ENCODE data around the gene STXBP5L. TPM values are rescaled to one million over a fixed set of nuclear protein-coding genes. Genes with fewer than 3 reads are reported as not detected.
"Not testable (repeated sequence)": the region's sequence is repeated elsewhere in the genome, so short reads cannot be mapped to it uniquely, and the experiment has no call there.

Gene STXBP5L
- total and polyA plus RNA-seq, 2 donors = 0.02 to 0.33 TPM

- 83% methylated on average over 7 of the region's 7 CpGs for WGBS
- Histone ChIP-seq H3K4me3 (ENCODE audit: low read length in 2 of 2) (no peak overlapping the region), H3K9me3 (ENCODE audit: control insufficient read depth in 2 of 2, insufficient read depth in 1 of 2, low read length in 1 of 2) (peaks cover 0 to 6% of the 10 kb centered on the region in 2 donors), H3K27me3 (ENCODE audit: control insufficient read depth in 2 of 2, insufficient read depth in 1 of 2, low read length in 1 of 2) (no peaks in the 10 kb centered on the region), H3K36me3 (ENCODE audit: control insufficient read depth in 2 of 2, insufficient read depth in 2 of 2, low read length in 1 of 2) (no peaks in the 10 kb centered on the region), H3K4me1 (ENCODE audit: control insufficient read depth in 2 of 2, insufficient read depth in 2 of 2, low read length in 2 of 2) (no peaks in the 10 kb centered on the region), H3K27ac (ENCODE audit: low read depth in 1 of 2, low read length in 1 of 2) (no peak overlapping the region)
- DNase-seq (ENCODE audit: low read depth in 6 of 9, low spot score in 9 of 9) = no peak
These were observed 257.4 kb downstream of the STXBP5L start for GRCh38 chr3:121165397-121165837.

GRCh38 chr3:121167374-121168139, 259.6 kb downstream of the STXBP5L start:
- peaks cover 0 to 6% of the 10 kb centered on the region in 2 donors for H3K9me3 ChIP-seq (ENCODE audit: control insufficient read depth in 2 of 2, insufficient read depth in 1 of 2, low read length in 1 of 2)
- H3K36me3 ChIP-seq (ENCODE audit: control insufficient read depth in 2 of 2, insufficient read depth in 2 of 2, low read length in 1 of 2) = no peaks in the 10 kb centered on the region
- no peak overlapping the region for H3K4me3 ChIP-seq (ENCODE audit: low read length in 2 of 2)
- no peak overlapping the region for H3K27ac ChIP-seq (ENCODE audit: low read depth in 1 of 2, low read length in 1 of 2)
- WGBS = 82% methylated on average over 4 of the region's 4 CpGs
- H3K4me1 ChIP-seq (ENCODE audit: control insufficient read depth in 2 of 2, insufficient read depth in 2 of 2, low read length in 2 of 2) = no peaks in the 10 kb centered on the region
- no peaks in the 10 kb centered on the region for H3K27me3 ChIP-seq (ENCODE audit: control insufficient read depth in 2 of 2, insufficient read depth in 1 of 2, low read length in 1 of 2)
- DNase-seq (ENCODE audit: low read depth in 6 of 9, low spot score in 9 of 9) = no peak

DNA sequence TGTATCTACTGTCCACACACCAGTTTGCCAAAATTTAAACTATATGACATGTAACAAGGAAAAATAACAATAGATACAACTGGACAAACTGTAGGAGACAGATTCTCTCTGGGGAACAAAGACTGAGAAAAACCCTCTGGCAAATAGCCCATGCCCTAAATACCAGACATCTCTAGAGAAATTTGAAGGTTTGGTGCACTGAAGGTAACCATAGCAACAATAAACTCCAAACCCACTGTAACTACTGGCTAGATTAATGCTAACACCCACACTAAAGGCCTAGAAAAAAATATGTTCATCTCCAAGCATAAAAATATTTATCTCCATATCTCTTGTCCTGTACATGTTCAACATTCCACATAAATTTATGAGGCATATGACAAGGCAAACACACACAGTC, 267.1 kb downstream of the STXBP5L start:
- Histone ChIP-seq H3K4me3 (ENCODE audit: low read length in 2 of 2) (no peak overlapping the region), H3K9me3 (ENCODE audit: control insufficient read depth in 2 of 2, insufficient read depth in 1 of 2, low read length in 1 of 2) (peaks cover 0 to 5% of the 10 kb centered on the region in 2 donors), H3K27ac (ENCODE audit: low read depth in 1 of 2, low read length in 1 of 2) (no peak overlapping the region), H3K27me3 (ENCODE audit: control insufficient read depth in 2 of 2, insufficient read depth in 1 of 2, low read length in 1 of 2) (no peaks in the 10 kb centered on the region), H3K4me1 (ENCODE audit: control insufficient read depth in 2 of 2, insufficient read depth in 2 of 2, low read length in 2 of 2) (no peaks in the 10 kb centered on the region), H3K36me3 (ENCODE audit: control insufficient read depth in 2 of 2, insufficient read depth in 2 of 2, low read length in 1 of 2) (no peaks in the 10 kb centered on the region)
- no peak for DNase-seq (ENCODE audit: low read depth in 6 of 9, low spot score in 9 of 9)

GRCh38 chr3:121190626-121191025, 282.6 kb downstream of the STXBP5L start:
- H3K4me3 ChIP-seq (ENCODE audit: low read length in 2 of 2); H3K4me1 ChIP-seq (ENCODE audit: control insufficient read depth in 2 of 2, insufficient read depth in 2 of 2, low read length in 2 of 2); H3K27ac ChIP-seq (ENCODE audit: low read depth in 1 of 2, low read length in 1 of 2); H3K9me3 ChIP-seq (ENCODE audit: control insufficient read depth in 2 of 2, insufficient read depth in 1 of 2, low read length in 1 of 2); DNase-seq (ENCODE audit: low read depth in 6 of 9, low spot score in 9 of 9); H3K36me3 ChIP-seq (ENCODE audit: control insufficient read depth in 2 of 2, insufficient read depth in 2 of 2, low read length in 1 of 2); H3K27me3 ChIP-seq (ENCODE audit: control insufficient read depth in 2 of 2, insufficient read depth in 1 of 2, low read length in 1 of 2): not testable (repeated sequence)
- 93% methylated on average over 26 of the region's 26 CpGs for WGBS

- Histone ChIP-seq H3K27me3 (ENCODE audit: control insufficient read depth in 2 of 2, insufficient read depth in 1 of 2, low read length in 1 of 2) (no peaks in the 10 kb centered on the region), H3K4me3 (ENCODE audit: low read length in 2 of 2) (no peak overlapping the region), H3K9me3 (ENCODE audit: control insufficient read depth in 2 of 2, insufficient read depth in 1 of 2, low read length in 1 of 2) (no peaks in the 10 kb centered on the region), H3K27ac (ENCODE audit: low read depth in 1 of 2, low read length in 1 of 2) (no peak overlapping the region), H3K4me1 (ENCODE audit: control insufficient read depth in 2 of 2, insufficient read depth in 2 of 2, low read length in 2 of 2) (no peaks in the 10 kb centered on the region), H3K36me3 (ENCODE audit: control insufficient read depth in 2 of 2, insufficient read depth in 2 of 2, low read length in 1 of 2) (no peaks in the 10 kb centered on the region)
- no peak for DNase-seq (ENCODE audit: low read depth in 6 of 9, low spot score in 9 of 9)
These were observed 294.6 kb downstream of the STXBP5L start for GRCh38 chr3:121202573-121202972.

DNA sequence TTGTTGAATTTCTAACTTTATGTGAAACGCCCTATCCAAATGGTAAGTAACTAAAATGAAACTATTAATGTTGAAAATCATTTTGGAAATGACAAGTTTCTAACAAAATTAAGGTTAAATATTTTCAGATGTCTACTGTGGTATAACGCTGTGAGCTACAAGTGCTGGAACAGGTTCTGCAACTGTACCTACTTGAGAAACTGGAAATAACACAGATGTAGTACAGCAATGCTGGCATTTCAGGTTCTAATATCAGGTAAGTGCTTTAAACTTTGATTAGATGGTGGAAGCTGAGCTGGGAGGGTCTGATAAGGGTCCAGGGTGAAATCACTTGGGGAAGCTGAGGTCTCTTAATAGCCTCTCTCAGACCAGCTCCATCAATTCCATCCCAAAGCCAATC, 315.1 kb downstream of the STXBP5L start:
- WGBS = 86% methylated on average over 2 of the region's 2 CpGs
- no peaks in the 10 kb centered on the region for H3K36me3 ChIP-seq (ENCODE audit: control insufficient read depth in 2 of 2, insufficient read depth in 2 of 2, low read length in 1 of 2)
- no peaks in the 10 kb centered on the region for H3K27me3 ChIP-seq (ENCODE audit: control insufficient read depth in 2 of 2, insufficient read depth in 1 of 2, low read length in 1 of 2)
- H3K9me3 ChIP-seq (ENCODE audit: control insufficient read depth in 2 of 2, insufficient read depth in 1 of 2, low read length in 1 of 2) = no peaks in the 10 kb centered on the region
- H3K4me1 ChIP-seq (ENCODE audit: control insufficient read depth in 2 of 2, insufficient read depth in 2 of 2, low read length in 2 of 2) = no peaks in the 10 kb centered on the region
- no peak for DNase-seq (ENCODE audit: low read depth in 6 of 9, low spot score in 9 of 9)
- H3K27ac ChIP-seq (ENCODE audit: low read depth in 1 of 2, low read length in 1 of 2) = no peak overlapping the region
- no peak overlapping the region for H3K4me3 ChIP-seq (ENCODE audit: low read length in 2 of 2)

DNA sequence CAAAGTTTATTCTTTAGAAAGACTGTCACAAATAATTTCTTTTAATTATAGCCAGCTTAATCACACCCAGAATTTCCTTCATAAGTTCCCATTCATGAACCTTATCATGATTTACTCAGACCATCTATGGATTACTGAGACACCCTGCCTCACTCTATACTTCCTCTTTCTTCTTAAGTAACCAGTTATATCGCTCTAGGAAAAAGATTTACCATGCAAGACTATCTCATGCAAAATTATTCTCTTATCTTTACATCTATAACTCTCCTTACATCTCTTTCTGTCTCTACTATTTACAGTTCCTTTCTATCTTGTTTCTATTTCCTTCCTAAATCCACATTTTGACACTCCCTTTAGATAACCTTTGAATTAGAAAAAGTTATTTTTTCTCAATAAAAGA, 321.0 kb downstream of the STXBP5L start:
- Histone ChIP-seq H3K27ac (ENCODE audit: low read depth in 1 of 2, low read length in 1 of 2) (no peak overlapping the region), H3K4me1 (ENCODE audit: control insufficient read depth in 2 of 2, insufficient read depth in 2 of 2, low read length in 2 of 2) (no peaks in the 10 kb centered on the region), H3K36me3 (ENCODE audit: control insufficient read depth in 2 of 2, insufficient read depth in 2 of 2, low read length in 1 of 2) (no peaks in the 10 kb centered on the region), H3K4me3 (ENCODE audit: low read length in 2 of 2) (no peak overlapping the region), H3K9me3 (ENCODE audit: control insufficient read depth in 2 of 2, insufficient read depth in 1 of 2, low read length in 1 of 2) (no peaks in the 10 kb centered on the region), H3K27me3 (ENCODE audit: control insufficient read depth in 2 of 2, insufficient read depth in 1 of 2, low read length in 1 of 2) (no peaks in the 10 kb centered on the region)
- DNase-seq (ENCODE audit: low read depth in 6 of 9, low spot score in 9 of 9) = no peak
- WGBS = 10% methylated on average over 1 of the region's 1 CpG

GRCh38 chr3:121230194-121230593, 322.2 kb downstream of the STXBP5L start:
- not testable (repeated sequence) for H3K27me3 ChIP-seq (ENCODE audit: control insufficient read depth in 2 of 2, insufficient read depth in 1 of 2, low read length in 1 of 2); H3K36me3 ChIP-seq (ENCODE audit: control insufficient read depth in 2 of 2, insufficient read depth in 2 of 2, low read length in 1 of 2); H3K9me3 ChIP-seq (ENCODE audit: control insufficient read depth in 2 of 2, insufficient read depth in 1 of 2, low read length in 1 of 2); H3K27ac ChIP-seq (ENCODE audit: low read depth in 1 of 2, low read length in 1 of 2); DNase-seq (ENCODE audit: low read depth in 6 of 9, low spot score in 9 of 9); H3K4me3 ChIP-seq (ENCODE audit: low read length in 2 of 2); H3K4me1 ChIP-seq (ENCODE audit: control insufficient read depth in 2 of 2, insufficient read depth in 2 of 2, low read length in 2 of 2)
- 99% methylated on average over 1 of the region's 1 CpG for WGBS

DNA sequence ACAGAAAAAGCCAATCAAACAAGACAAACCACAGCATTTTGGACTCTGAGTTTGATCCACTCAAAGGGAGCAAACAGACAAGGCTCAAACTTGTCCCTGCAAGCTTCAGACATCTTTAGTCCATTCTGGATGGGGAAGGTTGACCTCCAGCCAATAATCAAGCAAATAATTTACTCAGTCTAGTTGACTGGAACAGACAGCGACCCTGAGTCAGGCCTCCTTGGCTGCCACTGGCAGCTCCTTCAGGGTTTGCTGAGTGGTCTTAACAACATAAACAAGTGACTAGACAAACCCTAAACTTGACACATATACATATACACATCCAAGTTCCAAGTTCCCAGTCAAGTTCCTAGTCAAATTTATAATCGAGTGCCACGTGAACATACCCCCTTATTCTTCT, 323.9 kb downstream of the STXBP5L start:
- Histone ChIP-seq H3K27me3 (ENCODE audit: control insufficient read depth in 2 of 2, insufficient read depth in 1 of 2, low read length in 1 of 2) (no peaks in the 10 kb centered on the region), H3K4me3 (ENCODE audit: low read length in 2 of 2) (no peak overlapping the region), H3K4me1 (ENCODE audit: control insufficient read depth in 2 of 2, insufficient read depth in 2 of 2, low read length in 2 of 2) (no peaks in the 10 kb centered on the region), H3K36me3 (ENCODE audit: control insufficient read depth in 2 of 2, insufficient read depth in 2 of 2, low read length in 1 of 2) (no peaks in the 10 kb centered on the region), H3K27ac (ENCODE audit: low read depth in 1 of 2, low read length in 1 of 2) (no peak overlapping the region), H3K9me3 (ENCODE audit: control insufficient read depth in 2 of 2, insufficient read depth in 1 of 2, low read length in 1 of 2) (no peaks in the 10 kb centered on the region)
- 95% methylated on average over 3 of the region's 3 CpGs for WGBS
- no peak for DNase-seq (ENCODE audit: low read depth in 6 of 9, low spot score in 9 of 9)
